ENCODE results near the gene TSHZ1. TPM values are rescaled to one million over a fixed set of nuclear protein-coding genes. Genes with fewer than 3 reads are reported as not detected.

Gene TSHZ1
- total RNA-seq, 2 donors from 2014 or later = 13.9 to 17.4 TPM

GRCh38 chr18:75280427-75281280, 70.1 kb downstream of the TSHZ1 start:
- DNase-seq (ENCODE audit: low spot score) (no peak), ATAC-seq (ENCODE audit: insufficient number of reproducible peaks, low FRiP score, low read depth) (no peak)
- H3K4me1 ChIP-seq (ENCODE audit: control insufficient read depth in 1 of 2, low read depth in 2 of 2) = no peaks in the 10 kb centered on the region
- no peak overlapping the region for H3K4me3 ChIP-seq
- H3K9me3 ChIP-seq = no peaks in the 10 kb centered on the region
- H3K27me3 ChIP-seq (replicated peaks; ENCODE audit: insufficient read depth) = no peaks in the 10 kb centered on the region
- TF ChIP-seq, protein P1, sequence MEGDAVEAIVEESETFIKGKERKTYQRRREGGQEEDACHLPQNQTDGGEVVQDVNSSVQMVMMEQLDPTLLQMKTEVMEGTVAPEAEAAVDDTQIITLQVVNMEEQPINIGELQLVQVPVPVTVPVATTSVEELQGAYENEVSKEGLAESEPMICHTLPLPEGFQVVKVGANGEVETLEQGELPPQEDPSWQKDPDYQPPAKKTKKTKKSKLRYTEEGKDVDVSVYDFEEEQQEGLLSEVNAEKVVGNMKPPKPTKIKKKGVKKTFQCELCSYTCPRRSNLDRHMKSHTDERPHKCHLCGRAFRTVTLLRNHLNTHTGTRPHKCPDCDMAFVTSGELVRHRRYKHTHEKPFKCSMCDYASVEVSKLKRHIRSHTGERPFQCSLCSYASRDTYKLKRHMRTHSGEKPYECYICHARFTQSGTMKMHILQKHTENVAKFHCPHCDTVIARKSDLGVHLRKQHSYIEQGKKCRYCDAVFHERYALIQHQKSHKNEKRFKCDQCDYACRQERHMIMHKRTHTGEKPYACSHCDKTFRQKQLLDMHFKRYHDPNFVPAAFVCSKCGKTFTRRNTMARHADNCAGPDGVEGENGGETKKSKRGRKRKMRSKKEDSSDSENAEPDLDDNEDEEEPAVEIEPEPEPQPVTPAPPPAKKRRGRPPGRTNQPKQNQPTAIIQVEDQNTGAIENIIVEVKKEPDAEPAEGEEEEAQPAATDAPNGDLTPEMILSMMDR (IDR thresholded peaks at IDR 0.05) = no peak
- no peak overlapping the region for H3K27ac ChIP-seq
- H3K36me3 ChIP-seq = no peaks in the 10 kb centered on the region

GRCh38 chr18:75282746-75283145, 72.1 kb downstream of the TSHZ1 start:
- ATAC-seq (ENCODE audit: insufficient number of reproducible peaks, low FRiP score, low read depth) = no peak
- Histone ChIP-seq H3K36me3 (peaks cover 16% of the 10 kb centered on the region), H3K4me3 (no peak overlapping the region), H3K9me3 (no peaks in the 10 kb centered on the region), H3K27me3 (replicated peaks; ENCODE audit: insufficient read depth) (no peaks in the 10 kb centered on the region), H3K4me1 (ENCODE audit: control insufficient read depth in 1 of 2, low read depth in 2 of 2) (no peaks in the 10 kb centered on the region), H3K27ac (no peak overlapping the region)
- no peak for DNase-seq (ENCODE audit: low spot score)
- TF ChIP-seq, protein P1 (IDR thresholded peaks at IDR 0.05) = no peak

- Histone ChIP-seq H3K4me1 (ENCODE audit: control insufficient read depth in 1 of 2, low read depth in 2 of 2) (no peaks in the 10 kb centered on the region), H3K27me3 (replicated peaks; ENCODE audit: insufficient read depth) (no peaks in the 10 kb centered on the region), H3K9me3 (no peaks in the 10 kb centered on the region), H3K27ac (no peak overlapping the region), H3K4me3 (no peak overlapping the region), H3K36me3 (peaks cover 16% of the 10 kb centered on the region)
- no peak for ATAC-seq (ENCODE audit: insufficient number of reproducible peaks, low FRiP score, low read depth)
- TF ChIP-seq, protein P1 (IDR thresholded peaks at IDR 0.05) = no peak
- no peak for DNase-seq (ENCODE audit: low spot score)
Observed at GRCh38 chr18:75283731-75284130, 73.1 kb downstream of the TSHZ1 start.

- no peaks in the 10 kb centered on the region for H3K9me3 ChIP-seq
- peaks cover 16% of the 10 kb centered on the region for H3K36me3 ChIP-seq
- H3K27me3 ChIP-seq (replicated peaks; ENCODE audit: insufficient read depth) = no peaks in the 10 kb centered on the region
Observed at GRCh38 chr18:75284566-75284965, 74.0 kb downstream of the TSHZ1 start.

DNA sequence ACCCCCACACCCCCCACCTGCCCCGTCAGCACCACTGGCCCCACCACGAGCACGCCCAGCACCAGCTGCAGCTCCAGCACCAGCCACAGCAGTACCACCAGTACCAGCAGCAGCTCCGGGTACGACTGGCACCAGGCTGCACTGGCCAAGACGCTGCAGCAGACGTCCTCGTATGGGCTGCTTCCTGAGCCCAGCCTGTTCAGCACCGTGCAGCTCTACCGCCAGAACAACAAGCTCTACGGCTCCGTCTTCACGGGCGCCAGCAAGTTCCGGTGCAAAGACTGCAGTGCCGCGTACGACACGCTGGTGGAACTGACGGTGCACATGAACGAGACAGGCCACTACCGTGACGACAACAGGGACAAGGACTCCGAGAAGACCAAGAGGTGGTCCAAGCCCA, 75.3 kb downstream of the TSHZ1 start:
- Histone ChIP-seq H3K4me3 (no peak overlapping the region), H3K9me3 (no peaks in the 10 kb centered on the region), H3K27ac (no peak overlapping the region), H3K4me1 (ENCODE audit: control insufficient read depth in 1 of 2, low read depth in 2 of 2) (no peaks in the 10 kb centered on the region), H3K27me3 (replicated peaks; ENCODE audit: insufficient read depth) (no peaks in the 10 kb centered on the region), H3K36me3 (peaks cover 16% of the 10 kb centered on the region)
- TF ChIP-seq, protein P1 (IDR thresholded peaks at IDR 0.05) = no peak
- DNase-seq (ENCODE audit: low spot score) = no peak
- ATAC-seq (ENCODE audit: insufficient number of reproducible peaks, low FRiP score, low read depth) = no peak

More at GRCh38 chr18:75284566-75284965, 74.0 kb downstream of the TSHZ1 start:
- ATAC-seq (ENCODE audit: insufficient number of reproducible peaks, low FRiP score, low read depth) = no peak
- TF ChIP-seq, protein P1 (IDR thresholded peaks at IDR 0.05) = no peak
- H3K4me3 ChIP-seq = no peak overlapping the region
- H3K4me1 ChIP-seq (ENCODE audit: control insufficient read depth in 1 of 2, low read depth in 2 of 2) = no peaks in the 10 kb centered on the region
- H3K27ac ChIP-seq = no peak overlapping the region
- DNase-seq (ENCODE audit: low spot score) = no peak
